NCI-H1930 (cell line): Measurements from ENCODE around the gene SBF1.

Source experiments
- DNase-seq, 2 experiments: peaks; one replicate each; lab custom pipeline; 2025; lab: John Stamatoyannopoulos, UW

Gene SBF1

GRCh38 chr22:50506611-50507420, 32.0 kb upstream of the SBF1 start:
- DNase-seq = no peak

- DNase-seq = no peak
These were observed 31.2 kb upstream of the SBF1 start for GRCh38 chr22:50505776-50506610.

DNA sequence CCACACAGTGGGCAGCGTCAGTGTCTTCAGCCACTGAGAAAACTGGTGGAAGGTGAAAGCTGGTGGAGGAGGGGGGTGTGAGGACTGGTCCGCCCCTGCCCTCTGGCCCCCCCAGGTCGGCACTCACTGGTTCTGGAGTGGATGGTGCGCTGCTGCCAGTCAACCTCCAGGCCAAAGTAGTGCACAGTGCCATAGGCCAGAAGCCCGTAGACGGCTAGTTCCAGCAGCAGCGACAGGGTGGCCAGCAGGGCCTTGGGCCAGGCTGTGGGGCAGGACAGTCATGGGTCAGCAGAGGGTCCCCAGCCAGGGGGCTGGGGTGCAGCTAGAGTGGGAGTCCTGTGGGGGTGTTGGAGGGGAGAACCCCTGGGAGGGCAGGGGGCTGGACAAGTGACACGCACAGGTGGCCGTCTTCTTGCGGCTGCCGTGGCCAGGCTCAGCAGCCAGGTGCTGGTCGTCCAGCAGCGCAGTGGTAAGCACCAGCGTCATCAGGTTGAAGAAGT, 30.5 kb upstream of the SBF1 start:
- DNase-seq = no peak

GRCh38 chr22:50504369-50505211, 29.8 kb upstream of the SBF1 start:
- DNase-seq = no peak

DNA sequence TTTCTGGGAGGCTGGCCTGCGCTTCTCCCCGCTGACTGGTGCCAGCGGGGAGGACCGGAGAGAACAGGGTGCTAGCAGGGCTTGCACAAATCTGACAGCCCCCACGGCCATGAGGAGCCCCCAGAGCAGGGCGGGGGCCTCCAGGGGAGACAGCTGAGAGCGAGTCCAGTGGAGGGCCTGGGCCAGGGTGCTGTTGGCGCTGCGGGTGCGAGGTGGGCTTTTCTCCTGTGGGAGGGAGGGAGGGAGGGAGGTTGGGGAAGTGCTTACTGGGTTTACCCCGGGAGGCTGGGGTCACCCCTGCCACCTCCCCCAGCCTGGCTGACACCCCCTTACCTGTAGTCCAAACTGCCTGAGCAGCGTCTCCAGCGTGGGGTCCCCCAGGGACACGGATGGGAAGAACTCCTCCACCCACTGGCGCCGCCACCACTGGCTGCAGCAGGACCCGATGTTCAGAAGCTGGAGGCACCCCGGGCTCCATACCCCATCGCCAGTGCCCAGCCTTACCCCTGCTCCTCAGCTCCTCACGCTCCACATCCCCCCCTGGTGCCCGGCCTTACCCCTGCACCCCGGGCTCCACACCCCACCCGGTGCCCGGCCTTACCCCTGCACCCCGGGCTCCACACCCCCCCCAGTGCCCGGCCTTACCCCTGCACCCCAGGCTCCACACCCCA, 28.8 kb upstream of the SBF1 start:
- no peak for DNase-seq

GRCh38 chr22:50502628-50503474, 28.0 kb upstream of the SBF1 start:
- DNase-seq = no peak

- no peak for DNase-seq
These were observed 27.3 kb upstream of the SBF1 start for GRCh38 chr22:50502096-50502495.

- DNase-seq = no peak
These were observed 25.6 kb upstream of the SBF1 start for GRCh38 chr22:50500452-50500851.

DNA sequence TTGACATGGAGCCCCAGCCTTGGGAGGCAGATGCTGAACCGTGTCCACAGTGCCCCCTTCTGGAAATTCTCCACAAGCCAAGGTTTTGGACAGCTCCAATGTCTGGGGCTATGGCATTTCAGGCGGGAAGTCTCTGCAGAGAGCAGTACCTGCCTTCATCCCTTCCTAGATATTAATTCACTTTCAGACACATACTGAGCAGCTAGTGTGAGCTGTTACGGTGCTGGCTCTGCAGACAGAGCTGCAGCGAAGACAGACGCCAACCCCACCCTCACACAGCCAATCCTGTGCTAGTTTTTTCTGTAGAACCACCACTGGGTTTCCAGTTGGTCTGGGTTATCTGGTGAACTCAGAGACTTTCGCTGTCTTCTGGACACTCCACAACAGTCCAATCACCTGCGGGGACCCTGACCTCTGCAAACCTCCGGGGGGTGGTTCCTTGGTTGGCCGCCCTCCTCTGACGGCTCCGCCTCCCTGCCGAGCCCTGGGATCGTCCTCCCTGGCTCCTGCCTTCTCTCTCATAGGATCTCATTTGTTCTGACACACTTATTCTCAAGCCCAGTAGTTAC, 23.6 kb upstream of the SBF1 start:
- DNase-seq = peak; percentile 51 to 74

GRCh38 chr22:50497093-50497492, 22.3 kb upstream of the SBF1 start:
- DNase-seq = no peak

GRCh38 chr22:50490531-50491308, 15.9 kb upstream of the SBF1 start:
- DNase-seq = no peak

GRCh38 chr22:50489363-50490243, 14.8 kb upstream of the SBF1 start:
- DNase-seq = no peak

DNA sequence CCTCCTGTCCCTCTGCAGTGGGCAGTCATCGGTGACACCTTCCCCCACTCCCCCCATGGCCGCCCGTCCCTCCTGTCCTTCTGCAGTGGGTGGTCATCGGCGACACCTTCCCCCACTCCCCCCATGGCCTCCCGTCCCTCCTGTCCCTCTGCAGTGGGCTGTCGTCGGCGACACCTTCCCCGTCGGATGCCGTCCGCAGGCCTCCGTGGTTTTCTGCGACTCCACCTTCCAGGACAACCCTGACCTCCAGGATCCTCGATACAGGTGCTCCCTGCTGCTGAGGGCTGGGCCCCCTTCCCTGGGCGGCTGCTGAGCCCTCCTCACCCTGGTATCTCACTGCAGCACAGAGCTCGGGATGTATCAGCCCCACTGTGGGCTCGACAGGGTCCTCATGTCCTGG, 14.1 kb upstream of the SBF1 start:
- no peak for DNase-seq

DNA sequence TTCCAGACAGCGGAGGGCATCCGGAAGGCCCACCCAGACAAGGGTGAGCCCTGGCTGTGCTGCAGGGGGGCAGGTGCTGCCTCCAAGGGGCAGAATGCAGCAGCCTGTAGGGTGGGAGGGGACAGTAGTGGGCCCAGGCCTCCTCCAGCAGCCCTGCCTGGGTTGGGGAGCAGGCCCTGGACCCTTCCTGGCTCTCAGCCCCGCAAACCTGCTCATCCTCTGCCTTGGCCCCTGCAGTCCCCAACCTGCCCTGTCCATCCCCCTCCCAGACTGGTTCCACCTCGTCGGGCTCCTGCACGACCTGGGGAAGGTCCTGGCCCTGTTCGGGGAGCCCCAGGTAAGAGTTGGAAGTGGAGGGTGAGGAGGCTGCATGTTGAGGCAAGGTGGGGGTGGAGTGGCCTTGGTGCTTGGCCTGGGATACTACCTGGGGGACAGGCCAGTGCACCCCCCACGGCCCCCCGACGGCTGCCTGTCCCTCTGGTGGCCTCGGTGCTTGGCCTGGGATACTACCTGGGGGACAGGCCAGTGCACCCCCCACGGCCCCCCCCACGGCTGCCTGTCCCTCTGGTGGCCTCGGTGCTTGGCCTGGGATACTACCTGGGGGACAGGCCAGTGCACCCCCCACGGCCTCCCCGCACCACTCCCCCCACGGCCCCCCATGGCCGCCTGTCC, 13.3 kb upstream of the SBF1 start:
- DNase-seq = no peak

DNA sequence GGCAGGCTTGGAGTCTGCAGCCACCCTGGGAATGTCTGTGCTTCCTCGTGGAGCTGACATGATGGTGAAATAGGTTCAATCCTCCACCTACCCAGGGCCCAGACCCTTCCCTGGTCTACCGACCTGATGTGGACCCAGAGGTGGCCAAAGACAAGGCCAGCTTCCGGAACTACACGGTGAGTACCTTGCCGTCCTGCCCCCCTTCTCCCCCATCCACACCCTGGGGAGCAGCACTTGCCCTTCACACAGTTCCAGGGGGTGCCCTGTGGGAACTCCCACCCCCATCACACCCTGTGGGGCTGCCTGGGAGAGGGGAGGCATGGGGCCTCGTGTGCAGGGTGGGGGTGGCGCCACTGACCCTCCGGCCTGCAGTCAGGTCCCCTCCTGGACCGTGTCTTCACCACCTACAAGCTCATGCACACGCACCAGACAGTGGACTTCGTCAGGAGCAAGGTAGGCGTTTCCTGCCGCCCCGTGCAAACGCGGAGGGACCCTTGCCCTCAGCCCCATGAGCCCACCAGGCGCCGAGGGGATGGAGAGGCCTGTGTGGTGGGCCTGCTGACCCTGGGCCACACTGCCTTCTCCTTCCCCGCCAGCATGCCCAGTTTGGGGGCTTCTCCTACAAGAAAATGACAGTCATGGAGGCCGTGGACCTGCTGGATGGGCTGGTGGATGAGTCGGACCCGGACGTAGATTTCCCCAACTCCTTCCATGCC, 12.6 kb upstream of the SBF1 start:
- no peak for DNase-seq

DNA sequence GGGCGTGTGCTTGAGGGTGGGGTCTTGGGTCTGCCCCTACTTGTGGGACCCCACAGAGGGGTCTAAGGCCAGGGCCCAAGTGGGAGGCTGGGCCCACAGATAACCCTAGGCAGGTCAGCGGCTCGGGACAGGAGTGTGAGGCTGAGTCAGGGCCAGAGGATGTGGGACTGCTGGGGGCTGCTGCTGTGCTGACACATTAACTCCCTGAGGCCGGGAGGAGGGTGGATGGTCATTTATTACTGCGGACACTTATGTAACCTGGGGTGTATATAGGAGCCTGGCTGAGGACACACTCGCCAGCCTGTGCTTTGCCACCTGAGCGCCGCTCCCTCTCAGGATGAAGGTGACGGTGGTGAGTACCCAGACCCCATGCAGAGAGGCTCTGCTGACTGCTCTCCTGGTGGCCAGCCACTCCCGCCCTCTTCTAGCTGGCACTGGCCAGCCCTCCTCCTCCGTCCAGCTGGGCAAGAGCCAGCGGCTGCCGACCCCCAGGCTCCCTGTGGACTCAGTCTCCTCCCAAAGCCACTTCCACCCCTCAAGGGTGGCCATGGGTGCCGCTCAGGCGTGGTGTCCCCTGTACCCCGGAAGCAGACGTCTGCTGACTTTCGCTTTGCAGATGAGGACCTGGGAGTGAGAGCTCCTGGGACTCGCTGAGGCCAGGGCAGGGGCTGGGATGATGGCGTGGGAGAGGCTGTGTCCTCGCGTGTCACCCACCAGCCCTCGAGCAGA, 11.9 kb upstream of the SBF1 start, which contains the start of gene MIOX:
Gene MIOX (plus strand): TSS at position 299 of the 729 bp plus-strand sequence. CDS start 39 bp downstream, at position 338.
- no peak for DNase-seq
